Suprapubic skin (tissue), 4 donors: Measurements from ENCODE around the gene NCAPG. TPM values are rescaled to one million over a fixed set of nuclear protein-coding genes. Genes with fewer than 3 reads are reported as not detected.

Experiments used
- DNase-seq, 2 donors: peaks; one replicate each; pipeline ENCODE4 v3.0.0-alpha.2; 2019; ENCODE audit warnings: low spot score in 2 of 2
- H3K27ac ChIP-seq: fragments of 200-600 bp; sonication (generic); one replicate; pipeline ENCODE4 v1.5.1; 2019
- H3K27me3 ChIP-seq: fragments of 200-600 bp; sonication (generic); one replicate; pipeline ENCODE4 v1.5.1; 2019
- H3K36me3 ChIP-seq: fragments of 200-600 bp; sonication (generic); one replicate; pipeline ENCODE4 v1.5.1; 2019
- H3K4me1 ChIP-seq: fragments of 200-600 bp; sonication (generic); one replicate; pipeline ENCODE4 v1.5.1; 2019
- H3K4me3 ChIP-seq: fragments of 200-600 bp; sonication (generic); one replicate; pipeline ENCODE4 v1.5.1; 2019; ENCODE audit warnings: mild to moderate bottlenecking
- H3K9me3 ChIP-seq: fragments of 200-600 bp; sonication (generic); one replicate; pipeline ENCODE4 v1.5.1; 2019
- EP300 ChIP-seq: sonication (generic); formaldehyde crosslinking; IDR thresholded peaks from one replicate; pipeline ENCODE4 v1.6.1; 2017; ENCODE audit warnings: antibody characterized with exemption
- POLR2A ChIP-seq, 2 donors: fragments of 450-650 bp; IDR thresholded peaks; one replicate each; pipeline ENCODE4 v1.6.1; 2017; ENCODE audit warnings: antibody characterized with exemption in 2 of 2, mild to moderate bottlenecking in 2 of 2, moderate library complexity in 2 of 2
- POLR2AphosphoS5 ChIP-seq, 3 donors: sonication (generic); formaldehyde crosslinking; IDR thresholded peaks; one replicate each; pipeline ENCODE4 v1.6.1; 2017; ENCODE audit warnings: antibody characterized with exemption in 3 of 3
- WGBS: methylation state at CpG from one replicate; pipeline ENCODE4 v1.1.5; 2018; 5-methylcytosine and 5-hydroxymethylcytosine counted together
- total RNA-seq, 4 donors: library from RNA; depleted of rRNA; stranded (reverse); fragments of >200 nt; gene quantifications; one replicate each; pipeline ENCODE4 v1.1.0, GENCODE V29; 2016
- TF ChIP-seq, protein P1 (sequence below), 2 donors: fragments of 200-600 bp in 1 of 2; fragments of 450-650 bp in 1 of 2; sonication (generic) in 1 of 2; IDR thresholded peaks; one replicate each; pipeline ENCODE4 v1.5.1; 2016 to 2019; ENCODE audit warnings: antibody characterized with exemption in 2 of 2, mild to moderate bottlenecking in 1 of 2, moderate library complexity in 1 of 2

NCAPG gene
- total RNA-seq, 4 donors from 2014 or later = 1.6 to 10.7 (median 4.2) TPM

DNA sequence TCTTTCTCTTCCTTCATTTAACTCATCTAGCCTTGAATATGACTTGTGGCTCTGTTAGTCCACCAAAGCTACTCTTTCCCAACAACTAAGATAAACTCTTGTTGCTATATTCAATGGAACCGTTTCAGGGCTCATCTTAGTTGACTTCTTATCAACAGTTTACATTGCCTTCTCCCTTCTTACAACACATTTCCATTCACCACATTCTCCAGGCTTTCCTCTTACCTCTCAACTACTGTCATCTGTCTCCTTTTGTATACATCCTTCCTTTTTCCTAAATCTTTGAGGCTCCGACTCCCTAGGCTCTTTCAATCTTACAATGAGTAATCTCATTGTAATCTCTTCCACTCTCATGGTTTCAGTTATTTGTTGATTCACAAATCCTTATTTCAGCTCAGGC lies 58.5 kb downstream of the NCAPG start:
- WGBS = 93% methylated on average over 2 of the region's 2 CpGs
- no peak overlapping the region for H3K27ac ChIP-seq
- no peaks in the 10 kb centered on the region for H3K4me1 ChIP-seq
- no peaks in the 10 kb centered on the region for H3K27me3 ChIP-seq
- H3K36me3 ChIP-seq = no peaks in the 10 kb centered on the region
- no peaks in the 10 kb centered on the region for H3K9me3 ChIP-seq
- no peak overlapping the region for H3K4me3 ChIP-seq
- TF ChIP-seq, protein P1, sequence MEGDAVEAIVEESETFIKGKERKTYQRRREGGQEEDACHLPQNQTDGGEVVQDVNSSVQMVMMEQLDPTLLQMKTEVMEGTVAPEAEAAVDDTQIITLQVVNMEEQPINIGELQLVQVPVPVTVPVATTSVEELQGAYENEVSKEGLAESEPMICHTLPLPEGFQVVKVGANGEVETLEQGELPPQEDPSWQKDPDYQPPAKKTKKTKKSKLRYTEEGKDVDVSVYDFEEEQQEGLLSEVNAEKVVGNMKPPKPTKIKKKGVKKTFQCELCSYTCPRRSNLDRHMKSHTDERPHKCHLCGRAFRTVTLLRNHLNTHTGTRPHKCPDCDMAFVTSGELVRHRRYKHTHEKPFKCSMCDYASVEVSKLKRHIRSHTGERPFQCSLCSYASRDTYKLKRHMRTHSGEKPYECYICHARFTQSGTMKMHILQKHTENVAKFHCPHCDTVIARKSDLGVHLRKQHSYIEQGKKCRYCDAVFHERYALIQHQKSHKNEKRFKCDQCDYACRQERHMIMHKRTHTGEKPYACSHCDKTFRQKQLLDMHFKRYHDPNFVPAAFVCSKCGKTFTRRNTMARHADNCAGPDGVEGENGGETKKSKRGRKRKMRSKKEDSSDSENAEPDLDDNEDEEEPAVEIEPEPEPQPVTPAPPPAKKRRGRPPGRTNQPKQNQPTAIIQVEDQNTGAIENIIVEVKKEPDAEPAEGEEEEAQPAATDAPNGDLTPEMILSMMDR (IDR thresholded peaks at IDR 0.05) = no peak
- no peak for DNase-seq

DNA sequence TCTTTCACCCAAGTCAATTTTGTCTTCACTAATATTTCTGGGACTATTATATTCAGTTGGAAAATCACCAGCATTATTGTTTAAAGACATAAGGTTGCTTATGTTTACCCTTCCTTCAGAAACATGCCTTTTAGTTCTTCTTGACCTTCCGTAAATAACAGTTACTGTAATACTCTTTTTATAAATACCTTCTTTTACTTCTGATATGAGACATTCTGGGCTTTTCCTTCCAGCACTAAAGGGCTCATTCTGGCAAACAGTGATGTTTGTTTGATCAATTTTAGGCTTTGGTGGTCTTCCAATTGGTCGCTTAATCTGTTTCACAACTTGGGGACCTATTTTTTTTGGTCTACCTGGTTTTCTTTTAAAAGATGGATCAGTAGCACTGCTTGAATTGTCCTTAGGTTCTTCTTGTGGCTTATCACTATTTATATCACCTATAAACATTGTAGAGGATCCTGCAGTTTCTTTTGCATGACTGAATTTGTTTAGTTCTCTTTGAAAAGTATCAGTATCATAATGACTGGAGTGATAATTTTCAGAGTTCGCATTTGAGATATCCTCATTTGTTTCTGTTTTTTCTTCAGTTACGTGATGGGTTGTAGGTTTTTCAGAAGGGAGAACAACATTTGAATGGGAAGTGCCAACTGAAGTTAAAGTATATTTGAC lies 64.8 kb downstream of the NCAPG start:
- WGBS = 97% methylated on average over 4 of the region's 4 CpGs
- Histone ChIP-seq H3K27me3 (no peaks in the 10 kb centered on the region), H3K9me3 (no peaks in the 10 kb centered on the region), H3K36me3 (no peaks in the 10 kb centered on the region), H3K4me3 (no peak overlapping the region), H3K27ac (no peak overlapping the region), H3K4me1 (no peaks in the 10 kb centered on the region)
- no peak for TF ChIP-seq POLR2AphosphoS5 (IDR thresholded peaks at IDR 0.05)
- no peak for TF ChIP-seq EP300
- TF ChIP-seq, protein P1 (IDR thresholded peaks at IDR 0.05) = no peak
- TF ChIP-seq POLR2A (IDR thresholded peaks at IDR 0.05) = no peak
- no peak for DNase-seq

DNA sequence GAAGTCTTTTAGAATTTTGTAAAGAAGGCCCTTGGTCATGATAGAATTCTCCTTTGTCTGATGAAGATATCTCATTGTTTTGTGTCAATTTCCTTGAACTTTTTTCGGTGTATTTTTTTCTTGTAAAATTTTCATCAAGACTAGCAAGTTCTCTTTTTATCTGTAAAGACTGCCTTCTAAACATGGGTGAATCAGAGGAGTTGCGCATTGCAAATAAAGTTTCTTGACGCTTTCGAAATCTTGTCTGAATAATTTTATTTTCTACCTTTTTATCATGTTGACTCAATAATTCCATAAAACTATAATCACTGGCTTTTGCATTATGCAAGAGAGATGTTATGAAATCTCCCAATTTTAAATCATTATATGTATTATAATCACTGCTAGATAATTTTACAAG lies 66.2 kb downstream of the NCAPG start:
- H3K27ac ChIP-seq = no peak overlapping the region
- no peaks in the 10 kb centered on the region for H3K36me3 ChIP-seq
- no peaks in the 10 kb centered on the region for H3K9me3 ChIP-seq
- 94% methylated on average over 4 of the region's 4 CpGs for WGBS
- no peak overlapping the region for H3K4me3 ChIP-seq
- no peak for DNase-seq
- TF ChIP-seq EP300 = no peak
- TF ChIP-seq POLR2AphosphoS5 (IDR thresholded peaks at IDR 0.05) = no peak
- TF ChIP-seq POLR2A (IDR thresholded peaks at IDR 0.05) = no peak
- TF ChIP-seq, protein P1 (IDR thresholded peaks at IDR 0.05) = no peak
- no peaks in the 10 kb centered on the region for H3K4me1 ChIP-seq
- H3K27me3 ChIP-seq = no peaks in the 10 kb centered on the region

DNA sequence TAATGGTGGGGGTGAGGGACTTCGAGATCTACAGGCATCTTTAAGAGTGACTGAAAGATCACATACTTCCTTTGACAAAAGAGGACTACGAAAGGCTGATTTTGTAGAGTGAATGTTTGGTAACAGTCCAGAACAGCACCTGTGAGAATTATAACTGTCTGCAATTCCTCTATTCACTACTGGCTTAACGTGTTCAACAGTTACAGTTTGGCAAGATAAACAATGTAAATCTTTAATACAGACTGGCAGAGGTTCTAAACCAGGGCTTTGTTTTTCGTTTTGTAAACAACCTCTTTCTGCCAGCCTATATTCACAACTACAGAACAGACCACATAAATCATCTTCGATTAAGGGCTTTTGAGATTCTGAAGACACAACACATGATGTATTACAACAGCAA lies 66.9 kb downstream of the NCAPG start:
- Histone ChIP-seq H3K4me1 (no peaks in the 10 kb centered on the region), H3K36me3 (no peaks in the 10 kb centered on the region), H3K27ac (no peak overlapping the region), H3K4me3 (no peak overlapping the region), H3K9me3 (no peaks in the 10 kb centered on the region), H3K27me3 (no peaks in the 10 kb centered on the region)
- WGBS = 88% methylated on average over 5 of the region's 5 CpGs
- TF ChIP-seq EP300 = no peak
- TF ChIP-seq, protein P1 (IDR thresholded peaks at IDR 0.05) = no peak
- no peak for TF ChIP-seq POLR2A (IDR thresholded peaks at IDR 0.05)
- TF ChIP-seq POLR2AphosphoS5 (IDR thresholded peaks at IDR 0.05) = no peak
- no peak for DNase-seq

DNA sequence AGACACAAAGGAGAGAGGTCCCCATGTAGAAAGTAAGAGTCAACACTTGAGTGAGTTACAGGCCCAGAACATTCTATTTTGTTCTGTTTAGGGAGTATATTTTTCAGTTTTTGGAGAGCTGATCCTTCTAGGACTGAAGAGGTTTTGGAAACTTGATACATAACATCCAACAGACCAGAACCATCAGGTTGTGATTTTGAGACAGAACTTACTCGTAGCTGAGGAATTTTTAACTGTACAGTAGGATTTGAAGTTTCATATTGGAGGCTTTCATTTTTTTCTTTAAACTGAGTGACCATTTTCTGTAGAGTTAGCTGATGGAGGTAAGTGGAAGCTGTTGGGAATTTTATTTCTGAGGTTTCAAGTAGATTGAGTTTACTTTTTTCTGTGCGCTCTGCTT lies 73.3 kb downstream of the NCAPG start:
- WGBS = 89% methylated on average over 2 of the region's 2 CpGs
- H3K4me3 ChIP-seq = no peak overlapping the region
- peaks cover 8% of the 10 kb centered on the region for H3K36me3 ChIP-seq
- H3K27me3 ChIP-seq = no peaks in the 10 kb centered on the region
- H3K9me3 ChIP-seq = no peaks in the 10 kb centered on the region
- H3K27ac ChIP-seq = no peak overlapping the region
- no peaks in the 10 kb centered on the region for H3K4me1 ChIP-seq
- DNase-seq = no peak
- TF ChIP-seq, protein P1 (IDR thresholded peaks at IDR 0.05) = no peak
- no peak for TF ChIP-seq EP300
- no peak for TF ChIP-seq POLR2AphosphoS5 (IDR thresholded peaks at IDR 0.05)
- TF ChIP-seq POLR2A (IDR thresholded peaks at IDR 0.05) = no peak
